Epithelial cell of esophagus (primary cell): ENCODE results near the gene IQSEC1.

Experiments used
- DNase-seq: peaks from one replicate; pipeline ENCODE4 v3.0.0; 2010; ENCODE audit warnings: low read depth
- H3K4me3 ChIP-seq: 2 replicates; pipeline ENCODE4 v1.5.1; 2011; ENCODE audit warnings: mild to moderate bottlenecking, low read length, control low read depth
- TF ChIP-seq, protein P1 (sequence below): IDR thresholded peaks from 2 replicates; pipeline ENCODE4 v1.5.1; 2011; ENCODE audit warnings: low read depth, mild to moderate bottlenecking, low read length, control low read depth, inconsistent platforms; ENCODE audit not compliant: insufficient read depth; ENCODE audit errors: missing control alignments

Gene IQSEC1

DNA sequence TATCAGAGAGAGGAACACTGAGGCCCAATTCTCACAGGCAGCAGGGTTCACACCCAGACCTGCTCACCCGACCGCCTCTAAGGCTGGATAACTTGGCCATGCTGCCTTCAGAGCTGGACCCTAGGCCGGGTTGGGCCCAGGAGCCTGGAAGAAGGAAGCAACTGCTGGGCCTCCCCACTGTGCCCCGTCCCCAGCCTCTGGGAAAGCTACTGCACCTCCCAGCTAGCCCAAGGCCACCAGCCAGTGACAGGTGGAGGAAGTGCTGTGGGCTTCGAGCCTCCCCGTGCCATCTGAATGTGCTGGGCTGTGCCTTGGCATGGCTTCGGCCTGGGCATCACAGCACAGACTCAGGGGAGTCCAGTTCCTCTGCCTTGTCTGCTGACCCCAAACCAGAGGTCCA, 169.3 kb downstream of the IQSEC1 start:
- no peak for DNase-seq
- TF ChIP-seq, protein P1, sequence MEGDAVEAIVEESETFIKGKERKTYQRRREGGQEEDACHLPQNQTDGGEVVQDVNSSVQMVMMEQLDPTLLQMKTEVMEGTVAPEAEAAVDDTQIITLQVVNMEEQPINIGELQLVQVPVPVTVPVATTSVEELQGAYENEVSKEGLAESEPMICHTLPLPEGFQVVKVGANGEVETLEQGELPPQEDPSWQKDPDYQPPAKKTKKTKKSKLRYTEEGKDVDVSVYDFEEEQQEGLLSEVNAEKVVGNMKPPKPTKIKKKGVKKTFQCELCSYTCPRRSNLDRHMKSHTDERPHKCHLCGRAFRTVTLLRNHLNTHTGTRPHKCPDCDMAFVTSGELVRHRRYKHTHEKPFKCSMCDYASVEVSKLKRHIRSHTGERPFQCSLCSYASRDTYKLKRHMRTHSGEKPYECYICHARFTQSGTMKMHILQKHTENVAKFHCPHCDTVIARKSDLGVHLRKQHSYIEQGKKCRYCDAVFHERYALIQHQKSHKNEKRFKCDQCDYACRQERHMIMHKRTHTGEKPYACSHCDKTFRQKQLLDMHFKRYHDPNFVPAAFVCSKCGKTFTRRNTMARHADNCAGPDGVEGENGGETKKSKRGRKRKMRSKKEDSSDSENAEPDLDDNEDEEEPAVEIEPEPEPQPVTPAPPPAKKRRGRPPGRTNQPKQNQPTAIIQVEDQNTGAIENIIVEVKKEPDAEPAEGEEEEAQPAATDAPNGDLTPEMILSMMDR = no peak
- H3K4me3 ChIP-seq = no peak overlapping the region

DNA sequence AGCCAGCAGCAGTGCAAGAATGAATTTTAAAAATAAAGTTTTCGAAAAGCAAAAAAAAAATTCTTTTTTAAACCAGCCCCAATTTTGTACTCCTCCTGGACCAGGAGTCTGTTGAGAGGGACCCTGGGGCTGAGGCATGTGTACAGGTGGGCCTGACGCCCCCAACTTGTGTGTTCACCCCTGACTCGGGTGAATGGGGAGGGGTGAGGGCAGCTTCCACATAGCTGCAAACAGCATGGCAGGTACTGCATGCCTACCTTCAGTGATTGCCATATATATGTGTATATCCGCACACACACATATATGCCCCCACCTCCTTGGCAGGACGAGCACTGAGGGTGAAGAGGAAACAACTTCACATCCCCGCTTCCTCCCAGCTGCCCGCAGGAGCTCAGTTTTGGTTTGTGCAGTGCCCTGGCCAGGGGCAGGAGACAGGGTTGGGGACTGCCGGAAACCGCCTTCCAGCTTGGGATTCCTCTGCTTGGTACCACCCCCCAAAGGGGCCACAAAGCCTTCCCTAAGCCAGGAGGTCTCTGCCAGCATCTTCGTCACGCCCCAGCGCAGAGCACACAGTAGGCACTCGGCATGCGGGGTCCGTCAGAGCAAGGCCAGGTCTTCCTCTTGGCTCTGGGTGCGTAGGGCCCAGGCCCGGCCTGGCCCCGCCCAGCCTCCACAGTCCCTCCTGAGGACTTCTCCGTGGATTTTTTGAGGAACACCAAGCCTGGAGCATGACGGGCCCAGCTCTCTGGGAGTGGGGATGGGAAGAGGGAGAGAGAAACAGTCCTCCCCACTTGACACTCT, 170.0 kb downstream of the IQSEC1 start:
- DNase-seq = no peak
- TF ChIP-seq, protein P1 = no peak
- no peak overlapping the region for H3K4me3 ChIP-seq

DNA sequence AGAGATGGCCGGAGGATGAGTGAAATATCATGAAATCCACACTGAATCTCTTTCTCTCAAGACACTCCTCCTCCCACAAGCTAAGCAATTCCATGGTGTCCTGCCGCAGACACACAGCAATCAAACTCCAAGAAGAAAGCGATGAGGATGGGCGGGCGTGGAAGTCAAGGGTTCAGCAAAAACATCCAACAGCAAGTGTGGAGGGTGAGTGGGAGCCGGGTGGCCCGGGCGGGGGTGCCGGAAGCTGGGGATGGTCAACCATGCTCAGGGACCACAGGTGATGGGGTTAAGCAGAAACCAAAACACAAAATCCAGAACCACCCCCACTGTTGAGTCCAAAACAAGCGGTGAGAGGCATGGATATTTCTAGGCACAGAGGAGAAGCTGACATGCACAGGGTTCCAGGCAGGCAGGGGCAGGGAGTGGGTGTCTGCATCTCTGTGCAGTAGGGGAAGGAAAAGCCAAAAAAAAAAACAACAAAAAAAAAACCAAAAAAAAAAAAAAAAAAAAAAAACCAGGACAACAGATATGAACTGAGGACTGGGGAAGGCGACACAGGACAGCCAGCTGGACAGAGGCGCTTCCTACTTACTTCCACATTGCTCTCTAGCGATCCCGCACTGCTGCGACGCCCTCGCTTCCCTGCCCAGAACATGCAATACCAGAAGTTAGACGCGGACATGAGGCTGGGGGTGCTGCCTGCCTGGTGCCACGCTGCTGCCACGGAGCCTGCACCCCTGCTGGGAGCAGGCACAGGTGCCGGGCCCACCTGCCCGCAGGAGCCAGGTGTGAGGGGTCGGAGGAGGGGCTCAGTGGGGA, 170.8 kb downstream of the IQSEC1 start:
- no peak for DNase-seq
- no peak overlapping the region for H3K4me3 ChIP-seq
- TF ChIP-seq, protein P1 = no peak

DNA sequence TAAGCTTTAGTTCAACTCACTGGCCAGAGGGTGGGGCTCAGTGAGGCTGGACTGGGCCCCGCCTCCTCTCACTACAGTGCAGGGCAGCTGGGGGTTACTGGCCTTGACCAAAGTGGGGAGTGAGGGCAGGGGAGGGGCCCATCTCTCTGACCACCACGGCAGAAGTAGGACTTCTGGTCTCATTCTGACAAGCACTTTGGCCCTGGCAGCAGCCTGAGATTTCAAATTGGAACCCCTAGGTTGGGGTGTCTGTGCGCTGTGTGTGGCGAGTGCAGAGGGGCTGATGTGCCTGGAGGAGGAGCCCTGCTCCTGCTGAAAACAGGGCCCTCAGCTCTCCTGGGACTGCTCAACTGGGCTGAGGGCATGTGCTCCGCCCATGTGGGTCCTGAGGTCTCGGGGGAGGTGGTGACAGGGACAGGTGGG, 171.6 kb downstream of the IQSEC1 start:
- TF ChIP-seq, protein P1 = no peak
- no peak overlapping the region for H3K4me3 ChIP-seq
- no peak for DNase-seq

DNA sequence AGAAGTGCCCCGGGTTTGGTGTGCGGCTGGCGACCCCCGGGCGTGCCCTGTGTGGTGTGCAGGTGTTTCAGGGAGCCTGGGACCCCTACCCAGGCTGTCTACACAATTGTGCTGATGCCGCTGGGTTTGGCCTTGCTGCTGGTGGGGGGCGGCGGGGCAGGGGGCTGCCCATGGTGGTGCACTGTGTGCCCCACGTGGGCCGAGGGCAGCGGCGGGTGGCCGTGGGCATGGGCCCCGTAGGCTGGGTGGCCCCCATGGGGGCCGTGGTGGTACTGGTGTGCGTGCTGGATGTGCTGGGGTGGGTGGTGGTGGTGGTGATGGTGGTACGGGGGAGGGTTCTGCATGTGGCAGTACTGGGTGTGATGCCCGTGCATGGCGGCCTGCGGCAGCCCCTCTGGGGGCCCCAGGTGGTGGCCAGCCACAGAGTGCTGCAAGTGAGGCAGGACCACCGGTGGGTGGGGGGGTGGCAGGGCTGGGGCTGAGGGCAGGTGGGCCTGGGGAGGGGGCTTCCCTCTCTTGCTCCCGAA, 172.3 kb downstream of the IQSEC1 start:
- H3K4me3 ChIP-seq = no peak overlapping the region
- DNase-seq = no peak
- TF ChIP-seq, protein P1 = no peak

DNA sequence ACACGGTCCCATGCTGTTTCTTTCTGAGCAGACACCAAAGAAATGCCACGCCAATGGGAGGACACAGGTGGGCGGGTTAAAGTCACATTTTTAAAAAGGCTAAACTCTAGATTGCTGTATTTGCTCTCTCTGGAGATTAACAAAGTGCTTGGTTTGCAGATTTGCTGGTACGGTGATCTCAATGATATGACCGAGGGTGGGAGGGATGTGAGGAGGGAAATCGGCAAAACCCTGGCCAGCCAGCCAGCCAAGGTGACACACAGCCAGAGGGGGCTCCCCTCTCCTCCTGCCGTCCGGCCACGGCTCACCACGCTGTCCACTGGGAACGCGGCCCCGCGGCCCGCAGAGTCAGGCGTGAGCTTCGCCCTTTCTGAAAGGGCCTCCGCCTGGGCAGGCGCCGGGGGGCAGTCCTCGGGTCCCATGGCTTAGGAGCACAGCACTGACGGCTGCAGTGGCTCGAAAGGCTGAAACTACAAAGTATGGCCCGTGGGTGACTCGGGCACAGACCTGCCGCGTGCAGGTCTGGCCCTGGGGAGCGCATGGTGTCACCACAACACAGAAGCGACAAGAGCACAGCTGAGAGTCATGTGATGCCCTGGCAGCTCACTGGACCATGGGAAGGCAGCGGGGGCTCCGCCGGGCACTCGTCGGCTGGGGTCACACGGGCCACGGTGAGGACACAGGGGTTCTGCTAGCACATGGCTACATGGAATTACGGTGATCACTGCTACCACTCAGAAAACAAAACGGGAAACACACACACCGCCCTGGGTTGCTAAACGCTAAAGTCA, 174.1 kb downstream of the IQSEC1 start:
- DNase-seq = no peak

More for the DNA sequence above, 174.1 kb downstream of the IQSEC1 start:
- no peak overlapping the region for H3K4me3 ChIP-seq
- TF ChIP-seq, protein P1 = no peak
